Activated naive CD4-positive, alpha-beta T cell (primary cell): Measurements from ENCODE around the gene C19orf85.
"Not testable (repeated sequence)": the region's sequence is repeated elsewhere in the genome, so short reads cannot be mapped to it uniquely, and the experiment has no call there.

Experiments used
- DNase-seq, 4 experiments: peaks; one replicate each; lab custom pipeline; 2025; lab: John Stamatoyannopoulos, UW

Gene C19orf85

GRCh38 chr19:55457683-55458457 lies 6.7 kb downstream of the C19orf85 start:
- no peak for DNase-seq

GRCh38 chr19:55456347-55456746 lies 8.2 kb downstream of the C19orf85 start:
- no peak for DNase-seq

GRCh38 chr19:55455576-55456235 lies 8.8 kb downstream of the C19orf85 start:
- DNase-seq, result no peak

- peak in 2 of 4 experiments; percentile 32 to 36 for DNase-seq
These were observed 9.7 kb downstream of the C19orf85 start for GRCh38 chr19:55454787-55455243.

GRCh38 chr19:55453511-55454260 lies 10.9 kb downstream of the C19orf85 start:
- no peak for DNase-seq

GRCh38 chr19:55452749-55453346 lies 11.7 kb downstream of the C19orf85 start:
- DNase-seq, result peak in 1 of 4 experiments; percentile 14

- DNase-seq, result peak in 1 of 4 experiments; percentile 11
These were observed 12.4 kb downstream of the C19orf85 start for GRCh38 chr19:55451965-55452748.

- DNase-seq, result no peak
These were observed 13.2 kb downstream of the C19orf85 start for GRCh38 chr19:55451163-55451964.

GRCh38 chr19:55449469-55449868 lies 15.1 kb downstream of the C19orf85 start:
- DNase-seq, result no peak

- DNase-seq, result not testable (repeated sequence)
These were observed 16.4 kb downstream of the C19orf85 start for GRCh38 chr19:55448175-55448490.

- no peak for DNase-seq
These were observed 17.0 kb downstream of the C19orf85 start for GRCh38 chr19:55447421-55448174.

GRCh38 chr19:55446060-55446459 lies 18.5 kb downstream of the C19orf85 start:
- no peak for DNase-seq

GRCh38 chr19:55444646-55445045 lies 19.9 kb downstream of the C19orf85 start:
- no peak for DNase-seq

- no peak for DNase-seq
These were observed 20.6 kb downstream of the C19orf85 start for GRCh38 chr19:55443824-55444480.

GRCh38 chr19:55443045-55443823 lies 21.3 kb downstream of the C19orf85 start, which contains the start of gene SHISA7:
Gene SHISA7, minus strand, starts transcription at chr19:55443300. Its CDS starts 437 bp downstream, at chr19:55442863.
- DNase-seq, result no peak

GRCh38 chr19:55442372-55442961 lies 22.1 kb downstream of the C19orf85 start:
- no peak for DNase-seq

- DNase-seq, result no peak
These were observed 22.7 kb downstream of the C19orf85 start for GRCh38 chr19:55441692-55442321.

GRCh38 chr19:55441319-55441691 lies 23.2 kb downstream of the C19orf85 start:
- DNase-seq, result no peak
